ENCODE data around the gene SPECC1L. TPM values are rescaled to one million over a fixed set of nuclear protein-coding genes. Genes with fewer than 3 reads are reported as not detected.

The SPECC1L gene
- total RNA-seq, 2 donors from 2014 or later: 39.6 to 63.2 TPM

- intact Hi-C loops (cut with DNase I): no loop called here
- no peak for DNase-seq (ENCODE audit: low spot score)
- no peaks in the 10 kb centered on the region for H3K9me3 ChIP-seq
Observed at GRCh38 chr22:24390576-24390975, 119.9 kb downstream of the SPECC1L start.

GRCh38 chr22:24391836-24392217 lies 121.2 kb downstream of the SPECC1L start:
- Histone ChIP-seq H3K4me1 (replicated peaks) (peaks cover 9% of the 10 kb centered on the region), H3K4me3 (no peak overlapping the region), H3K27ac (no peak overlapping the region), H3K36me3 (no peaks in the 10 kb centered on the region), H3K27me3 (replicated peaks; ENCODE audit: insufficient read depth) (no peaks in the 10 kb centered on the region), H3K9me3 (no peaks in the 10 kb centered on the region)
- WGBS: 46% methylated on average over 3 of the region's 3 CpGs
- TF ChIP-seq CTCF (IDR thresholded peaks at IDR 0.05) (no peak), POLR2A (IDR thresholded peaks at IDR 0.05) (no peak)
- intact Hi-C loops (cut with DNase I): no loop called here
- no peak for DNase-seq (ENCODE audit: low spot score)

More at GRCh38 chr22:24390576-24390975, 119.9 kb downstream of the SPECC1L start:
- Histone ChIP-seq H3K27me3 (replicated peaks; ENCODE audit: insufficient read depth) (no peaks in the 10 kb centered on the region), H3K27ac (no peak overlapping the region), H3K4me1 (replicated peaks) (peaks cover 9% of the 10 kb centered on the region), H3K4me3 (no peak overlapping the region), H3K36me3 (no peaks in the 10 kb centered on the region)
- 55% methylated on average over 7 of the region's 7 CpGs for WGBS
- TF ChIP-seq CTCF (IDR thresholded peaks at IDR 0.05) (no peak), POLR2AphosphoS5 (IDR thresholded peaks at IDR 0.05) (no peak), POLR2A (IDR thresholded peaks at IDR 0.05) (no peak)

GRCh38 chr22:24392218-24392931 lies 121.7 kb downstream of the SPECC1L start:
- intact Hi-C loops (cut with DNase I): no loop called here
- H3K27me3 ChIP-seq (replicated peaks; ENCODE audit: insufficient read depth): no peaks in the 10 kb centered on the region
- H3K36me3 ChIP-seq: no peaks in the 10 kb centered on the region
- H3K9me3 ChIP-seq: no peaks in the 10 kb centered on the region
- 72% methylated on average over 4 of the region's 4 CpGs for WGBS
- no peak for TF ChIP-seq POLR2A (IDR thresholded peaks at IDR 0.05)
- no peak for TF ChIP-seq POLR2AphosphoS5 (IDR thresholded peaks at IDR 0.05)
- TF ChIP-seq CTCF (IDR thresholded peaks at IDR 0.05): no peak
- DNase-seq (ENCODE audit: low spot score): no peak
- no peak overlapping the region for H3K4me3 ChIP-seq
- H3K4me1 ChIP-seq (replicated peaks): peaks cover 9% of the 10 kb centered on the region
- H3K27ac ChIP-seq: no peak overlapping the region

- 93% methylated on average over 2 of the region's 2 CpGs for WGBS
- H3K27ac ChIP-seq: no peak overlapping the region
- TF ChIP-seq POLR2AphosphoS5 (IDR thresholded peaks at IDR 0.05) (no peak), POLR2A (IDR thresholded peaks at IDR 0.05) (no peak), CTCF (IDR thresholded peaks at IDR 0.05) (no peak)
- H3K9me3 ChIP-seq: no peaks in the 10 kb centered on the region
- intact Hi-C loops (cut with DNase I): no loop called here
- H3K36me3 ChIP-seq: no peaks in the 10 kb centered on the region
- no peaks in the 10 kb centered on the region for H3K27me3 ChIP-seq (replicated peaks; ENCODE audit: insufficient read depth)
- DNase-seq (ENCODE audit: low spot score): no peak
- H3K4me1 ChIP-seq (replicated peaks): peaks cover 9% of the 10 kb centered on the region
- no peak overlapping the region for H3K4me3 ChIP-seq
Observed at GRCh38 chr22:24393012-24393559, 122.5 kb downstream of the SPECC1L start.

GRCh38 chr22:24393848-24394247 lies 123.2 kb downstream of the SPECC1L start:
- no peaks in the 10 kb centered on the region for H3K36me3 ChIP-seq
- H3K9me3 ChIP-seq: no peaks in the 10 kb centered on the region
- 84% methylated on average over 3 of the region's 3 CpGs for WGBS
- intact Hi-C loops (cut with DNase I): no loop called here
- no peaks in the 10 kb centered on the region for H3K27me3 ChIP-seq (replicated peaks; ENCODE audit: insufficient read depth)
- no peak for DNase-seq (ENCODE audit: low spot score)
- TF ChIP-seq POLR2A (IDR thresholded peaks at IDR 0.05) (no peak), CTCF (IDR thresholded peaks at IDR 0.05) (no peak), POLR2AphosphoS5 (IDR thresholded peaks at IDR 0.05) (no peak)
- no peak overlapping the region for H3K4me3 ChIP-seq
- H3K4me1 ChIP-seq (replicated peaks): peaks cover 9% of the 10 kb centered on the region
- no peak overlapping the region for H3K27ac ChIP-seq

All from prostate gland (tissue), 2 donors.